Measurements from ENCODE around the gene MED13L. TPM values are rescaled to one million over a fixed set of nuclear protein-coding genes. Genes with fewer than 3 reads are reported as not detected.

The MED13L gene
- total RNA-seq, 2 experiments from 2014 or later = 39.5 to 41.8 TPM

- peak; percentile 39 for ATAC-seq
- peaks cover 62% of the 10 kb centered on the region for H3K4me1 Mint-ChIP-seq (ENCODE audit: low read depth)
Observed at GRCh38 chr12:116148844-116149243, 128.6 kb downstream of the MED13L start.

GRCh38 chr12:116146386-116146785 is 131.1 kb downstream of the MED13L start:
- Mint-ChIP-seq H3K27ac (no peak overlapping the region), H3K4me3 (no peak overlapping the region), H3K4me1 (ENCODE audit: low read depth) (peaks cover 61% of the 10 kb centered on the region), H3K27me3 (no peaks in the 10 kb centered on the region), H3K9me3 (no peaks in the 10 kb centered on the region), H3K36me3 (ENCODE audit: low read depth) (no peaks in the 10 kb centered on the region)
- ChIA-PET CTCF (interaction anchor here (0.7 kb wide), 1 partner anchor 90 kb away, joined by 3 read pairs; no protein-coding TSS in a partner anchor), POLR2A (interaction anchor here (1.0 to 1.7 kb wide), 2 partner anchors 18 to 95 kb away, joined by 3 read pairs; no protein-coding TSS in a partner anchor)
- no peak for DNase-seq
- intact Hi-C loops (cut with micrococcal nuclease) = no loop called here
- no peak for ATAC-seq
- TF ChIP-seq CTCF (IDR thresholded peaks at IDR 0.05) = no peak

More at GRCh38 chr12:116148844-116149243, 128.6 kb downstream of the MED13L start:
- intact Hi-C loops (cut with micrococcal nuclease) = no loop called here
- no peaks in the 10 kb centered on the region for H3K9me3 Mint-ChIP-seq
- ChIA-PET POLR2A (no interaction called here), CTCF (no interaction called here)
- peak overlapping the region; percentile 58 for H3K27ac Mint-ChIP-seq
- no peak for TF ChIP-seq CTCF (IDR thresholded peaks at IDR 0.05)
- H3K36me3 Mint-ChIP-seq (ENCODE audit: low read depth) = no peaks in the 10 kb centered on the region
- no peaks in the 10 kb centered on the region for H3K27me3 Mint-ChIP-seq
- no peak overlapping the region for H3K4me3 Mint-ChIP-seq
- DNase-seq = no peak

GRCh38 chr12:116145451-116145850 is 132.0 kb downstream of the MED13L start:
- H3K4me1 Mint-ChIP-seq (ENCODE audit: low read depth) = peaks cover 55% of the 10 kb centered on the region
- no peak overlapping the region for H3K27ac Mint-ChIP-seq
- POLR2A ChIA-PET = interaction anchor here (1.0 to 1.7 kb wide), 2 partner anchors 19 to 96 kb away, joined by 3 read pairs; no protein-coding TSS in a partner anchor
- no peak overlapping the region for H3K4me3 Mint-ChIP-seq
- CTCF ChIA-PET = interaction anchor here (0.7 to 2.5 kb wide), 2 partner anchors 90 to 91 kb away, joined by 3 to 6 read pairs; no protein-coding TSS in a partner anchor
- H3K27me3 Mint-ChIP-seq = no peaks in the 10 kb centered on the region
- no peaks in the 10 kb centered on the region for H3K9me3 Mint-ChIP-seq
- no peaks in the 10 kb centered on the region for H3K36me3 Mint-ChIP-seq (ENCODE audit: low read depth)
- no peak for TF ChIP-seq CTCF (IDR thresholded peaks at IDR 0.05)
- DNase-seq = no peak
- ATAC-seq = no peak
- intact Hi-C loops (cut with micrococcal nuclease) = no loop called here

GRCh38 chr12:116144384-116144783 is 133.1 kb downstream of the MED13L start:
- Mint-ChIP-seq H3K27ac (peak overlapping the region; percentile 82), H3K27me3 (no peaks in the 10 kb centered on the region), H3K4me1 (ENCODE audit: low read depth) (peaks cover 52% of the 10 kb centered on the region), H3K9me3 (no peaks in the 10 kb centered on the region), H3K4me3 (no peak overlapping the region), H3K36me3 (ENCODE audit: low read depth) (no peaks in the 10 kb centered on the region)
- POLR2A ChIA-PET = interaction anchor here (0.6 to 1.4 kb wide), 2 partner anchors 115 to 132 kb away, joined by 3 to 4 read pairs; no protein-coding TSS in a partner anchor
- intact Hi-C loops (cut with micrococcal nuclease) = loop anchor here (5.0 kb wide), 1 partner anchor 448 kb away; no protein-coding TSS in a partner anchor
- no peak for ATAC-seq
- CTCF ChIA-PET = interaction anchor here (1.3 to 2.5 kb wide), 3 partner anchors 20 to 103 kb away, joined by 3 to 6 read pairs (median 4); no protein-coding TSS in a partner anchor
- TF ChIP-seq CTCF (IDR thresholded peaks at IDR 0.05) = no peak
- no peak for DNase-seq

GRCh38 chr12:116143909-116144308 is 133.6 kb downstream of the MED13L start:
- CTCF ChIA-PET = interaction anchor here (1.3 to 2.5 kb wide), 7 partner anchors 10 to 104 kb away, joined by 3 to 6 read pairs (median 4); no protein-coding TSS in a partner anchor
- POLR2A ChIA-PET = interaction anchor here (0.6 to 1.4 kb wide), 2 partner anchors 114 to 132 kb away, joined by 3 to 4 read pairs; no protein-coding TSS in a partner anchor
- Mint-ChIP-seq H3K36me3 (ENCODE audit: low read depth) (no peaks in the 10 kb centered on the region), H3K27ac (peak overlapping the region; percentile 82), H3K4me3 (no peak overlapping the region), H3K4me1 (ENCODE audit: low read depth) (peaks cover 50% of the 10 kb centered on the region), H3K9me3 (no peaks in the 10 kb centered on the region), H3K27me3 (no peaks in the 10 kb centered on the region)
- ATAC-seq (peak; percentile 52), DNase-seq (no peak)
- intact Hi-C loops (cut with micrococcal nuclease) = loop anchor here (2.0 to 5.0 kb wide), 2 partner anchors 93 to 448 kb away; no protein-coding TSS in a partner anchor
- TF ChIP-seq CTCF (IDR thresholded peaks at IDR 0.05) = no peak

Measured in activated CD8-positive, alpha-beta T cell treated with anti-CD3 and anti-CD28 coated beads for 36 hours (primary cell).